ENCODE results near the gene GATA2.

DNA sequence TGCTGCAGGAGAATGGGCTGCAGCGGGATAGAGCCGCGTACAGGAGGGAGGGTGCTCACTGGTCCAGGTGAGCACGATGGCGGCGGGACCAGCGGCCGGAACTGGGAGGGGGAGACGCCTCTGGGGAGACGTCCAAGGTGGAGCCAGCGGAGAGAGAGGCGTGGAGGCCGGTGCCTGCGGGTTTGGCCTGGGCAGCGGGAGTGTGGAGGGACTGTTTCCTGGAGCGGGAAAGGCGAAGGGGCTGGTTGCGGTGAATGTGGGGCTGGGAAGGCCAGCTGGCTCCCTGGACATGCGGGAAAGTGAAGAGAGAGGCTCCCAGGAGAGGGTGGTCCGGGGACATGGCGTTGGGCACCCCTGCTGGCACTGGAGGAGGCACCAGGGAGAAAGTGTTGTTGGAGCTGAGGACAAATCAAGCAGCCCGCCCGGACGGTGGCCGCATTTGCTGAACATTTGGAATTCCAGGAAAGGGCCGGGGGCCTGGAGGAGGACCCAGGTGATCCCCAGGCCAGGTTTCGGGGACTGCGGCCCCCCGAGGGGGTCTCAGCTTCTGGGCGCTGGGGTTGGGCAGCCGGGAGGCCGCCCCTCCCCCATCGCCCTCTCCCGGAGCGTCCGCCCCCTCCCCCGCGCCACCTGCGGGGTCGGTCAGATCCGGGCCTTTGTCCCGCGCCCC lies 60.6 kb downstream of the GATA2 start:
- TF ChIP-seq, protein P1, sequence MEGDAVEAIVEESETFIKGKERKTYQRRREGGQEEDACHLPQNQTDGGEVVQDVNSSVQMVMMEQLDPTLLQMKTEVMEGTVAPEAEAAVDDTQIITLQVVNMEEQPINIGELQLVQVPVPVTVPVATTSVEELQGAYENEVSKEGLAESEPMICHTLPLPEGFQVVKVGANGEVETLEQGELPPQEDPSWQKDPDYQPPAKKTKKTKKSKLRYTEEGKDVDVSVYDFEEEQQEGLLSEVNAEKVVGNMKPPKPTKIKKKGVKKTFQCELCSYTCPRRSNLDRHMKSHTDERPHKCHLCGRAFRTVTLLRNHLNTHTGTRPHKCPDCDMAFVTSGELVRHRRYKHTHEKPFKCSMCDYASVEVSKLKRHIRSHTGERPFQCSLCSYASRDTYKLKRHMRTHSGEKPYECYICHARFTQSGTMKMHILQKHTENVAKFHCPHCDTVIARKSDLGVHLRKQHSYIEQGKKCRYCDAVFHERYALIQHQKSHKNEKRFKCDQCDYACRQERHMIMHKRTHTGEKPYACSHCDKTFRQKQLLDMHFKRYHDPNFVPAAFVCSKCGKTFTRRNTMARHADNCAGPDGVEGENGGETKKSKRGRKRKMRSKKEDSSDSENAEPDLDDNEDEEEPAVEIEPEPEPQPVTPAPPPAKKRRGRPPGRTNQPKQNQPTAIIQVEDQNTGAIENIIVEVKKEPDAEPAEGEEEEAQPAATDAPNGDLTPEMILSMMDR (IDR thresholded peaks at IDR 0.05), result no peak
- TF ChIP-seq POLR2A (IDR thresholded peaks at IDR 0.05), result no peak
